Astrocyte of the cerebellum (primary cell): Measurements from ENCODE around the gene TXNL1.
"Not testable (repeated sequence)": the region's sequence is repeated elsewhere in the genome, so short reads cannot be mapped to it uniquely, and the experiment has no call there.

Experiments
- DNase-seq: peaks from one replicate; pipeline ENCODE4 v3.0.0-alpha.2; 2011; ENCODE audit warnings: low read depth
- H3K4me3 ChIP-seq: 2 replicates; pipeline ENCODE4 v1.5.1; 2011; ENCODE audit warnings: mild to moderate bottlenecking, low read depth, low read length, moderate library complexity
- in situ Hi-C: cut with HindIII; loops from 2 replicates; pipeline ENCODE4 v1.10.0; 2017; ENCODE audit warnings: low sequenced_read_pairs
- TF ChIP-seq, protein P1 (sequence below): IDR thresholded peaks from 2 replicates; pipeline ENCODE4 v1.5.1; 2012; ENCODE audit warnings: low read length, low read depth, moderate library complexity, mild to moderate bottlenecking; ENCODE audit errors: missing control alignments

Gene TXNL1

DNA sequence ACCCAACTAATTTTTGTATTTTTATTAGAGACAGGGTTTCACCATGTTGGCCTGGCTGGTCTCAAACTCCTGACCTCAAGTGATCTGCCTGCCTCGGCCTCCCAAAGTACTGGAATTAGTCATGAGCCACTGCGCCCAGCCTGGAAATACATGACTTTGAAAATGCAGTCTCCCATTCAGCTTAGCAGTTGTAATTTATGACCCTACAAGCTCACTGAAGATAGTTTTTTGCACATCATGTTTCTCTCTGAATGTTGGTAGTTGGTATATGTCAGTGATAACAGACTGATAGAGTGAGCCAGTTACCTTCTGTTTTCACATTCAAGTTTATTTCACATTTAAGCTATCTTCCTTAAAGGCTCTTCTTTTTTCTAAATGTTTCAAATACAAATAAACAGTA, 19.9 kb upstream of the TXNL1 start:
- TF ChIP-seq, protein P1, sequence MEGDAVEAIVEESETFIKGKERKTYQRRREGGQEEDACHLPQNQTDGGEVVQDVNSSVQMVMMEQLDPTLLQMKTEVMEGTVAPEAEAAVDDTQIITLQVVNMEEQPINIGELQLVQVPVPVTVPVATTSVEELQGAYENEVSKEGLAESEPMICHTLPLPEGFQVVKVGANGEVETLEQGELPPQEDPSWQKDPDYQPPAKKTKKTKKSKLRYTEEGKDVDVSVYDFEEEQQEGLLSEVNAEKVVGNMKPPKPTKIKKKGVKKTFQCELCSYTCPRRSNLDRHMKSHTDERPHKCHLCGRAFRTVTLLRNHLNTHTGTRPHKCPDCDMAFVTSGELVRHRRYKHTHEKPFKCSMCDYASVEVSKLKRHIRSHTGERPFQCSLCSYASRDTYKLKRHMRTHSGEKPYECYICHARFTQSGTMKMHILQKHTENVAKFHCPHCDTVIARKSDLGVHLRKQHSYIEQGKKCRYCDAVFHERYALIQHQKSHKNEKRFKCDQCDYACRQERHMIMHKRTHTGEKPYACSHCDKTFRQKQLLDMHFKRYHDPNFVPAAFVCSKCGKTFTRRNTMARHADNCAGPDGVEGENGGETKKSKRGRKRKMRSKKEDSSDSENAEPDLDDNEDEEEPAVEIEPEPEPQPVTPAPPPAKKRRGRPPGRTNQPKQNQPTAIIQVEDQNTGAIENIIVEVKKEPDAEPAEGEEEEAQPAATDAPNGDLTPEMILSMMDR: no peak
- DNase-seq: no peak
- in situ Hi-C loops: no loop called here
- no peak overlapping the region for H3K4me3 ChIP-seq

DNA sequence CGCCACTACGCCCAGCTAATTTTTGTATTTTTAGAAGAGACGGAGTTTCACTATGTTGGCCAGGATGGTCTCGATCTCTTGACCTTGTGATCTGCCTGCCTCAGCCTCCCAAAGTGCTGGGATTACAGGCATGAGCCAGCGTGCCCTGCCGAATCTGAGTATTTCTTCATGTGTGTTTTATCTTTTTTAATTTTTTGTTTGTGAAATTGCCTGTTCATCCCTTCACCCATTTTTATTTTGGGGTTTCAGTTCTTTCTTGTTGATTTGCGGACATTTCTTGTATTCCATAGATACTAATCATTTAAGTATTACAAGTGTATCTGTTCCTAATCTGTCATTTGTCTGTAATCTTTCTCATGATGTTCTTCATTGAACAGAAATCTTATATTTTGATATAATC, 15.9 kb upstream of the TXNL1 start:
- DNase-seq, H3K4me3 ChIP-seq, in situ Hi-C loops: not testable (repeated sequence)

DNA sequence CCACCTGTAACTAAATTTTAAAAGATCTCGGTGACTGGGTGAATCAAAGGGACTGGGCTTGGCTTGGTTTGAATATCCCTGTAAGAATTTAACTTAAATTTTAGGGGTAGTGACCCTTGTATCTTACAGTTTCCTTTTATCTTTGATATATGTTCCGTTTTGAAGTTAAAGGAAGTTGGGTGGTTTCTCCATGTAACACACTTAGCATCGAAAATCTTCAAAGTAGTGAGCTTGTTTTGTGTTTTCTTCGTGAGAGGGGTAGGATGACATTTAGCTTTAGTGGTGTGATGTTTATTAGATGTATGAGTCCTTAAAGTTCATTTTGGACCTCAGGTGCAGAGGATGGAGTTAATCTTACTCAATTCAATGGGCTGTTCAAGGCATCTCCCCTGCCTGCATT, 14.4 kb upstream of the TXNL1 start:
- in situ Hi-C loops: no loop called here
- no peak for DNase-seq
- TF ChIP-seq, protein P1: no peak
- H3K4me3 ChIP-seq: no peak overlapping the region

DNA sequence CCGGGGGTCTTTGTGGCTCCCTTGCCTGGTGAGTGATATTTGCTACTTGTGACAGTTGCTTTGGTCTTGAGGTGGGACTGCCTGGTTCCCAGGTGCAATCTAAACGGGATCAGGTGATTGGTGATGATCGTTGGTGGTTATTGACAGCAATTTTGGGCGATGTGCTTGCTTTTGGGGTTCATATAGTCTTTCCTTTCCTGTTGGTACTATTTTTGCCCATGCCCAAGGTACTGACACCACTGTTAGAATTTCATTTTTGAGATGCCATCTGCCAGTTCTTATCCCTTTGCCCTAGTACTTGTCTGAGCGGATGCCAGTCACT, 13.3 kb upstream of the TXNL1 start:
- TF ChIP-seq, protein P1: no peak
- in situ Hi-C loops: no loop called here
- H3K4me3 ChIP-seq: peak overlapping the region; percentile 94
- no peak for DNase-seq

DNA sequence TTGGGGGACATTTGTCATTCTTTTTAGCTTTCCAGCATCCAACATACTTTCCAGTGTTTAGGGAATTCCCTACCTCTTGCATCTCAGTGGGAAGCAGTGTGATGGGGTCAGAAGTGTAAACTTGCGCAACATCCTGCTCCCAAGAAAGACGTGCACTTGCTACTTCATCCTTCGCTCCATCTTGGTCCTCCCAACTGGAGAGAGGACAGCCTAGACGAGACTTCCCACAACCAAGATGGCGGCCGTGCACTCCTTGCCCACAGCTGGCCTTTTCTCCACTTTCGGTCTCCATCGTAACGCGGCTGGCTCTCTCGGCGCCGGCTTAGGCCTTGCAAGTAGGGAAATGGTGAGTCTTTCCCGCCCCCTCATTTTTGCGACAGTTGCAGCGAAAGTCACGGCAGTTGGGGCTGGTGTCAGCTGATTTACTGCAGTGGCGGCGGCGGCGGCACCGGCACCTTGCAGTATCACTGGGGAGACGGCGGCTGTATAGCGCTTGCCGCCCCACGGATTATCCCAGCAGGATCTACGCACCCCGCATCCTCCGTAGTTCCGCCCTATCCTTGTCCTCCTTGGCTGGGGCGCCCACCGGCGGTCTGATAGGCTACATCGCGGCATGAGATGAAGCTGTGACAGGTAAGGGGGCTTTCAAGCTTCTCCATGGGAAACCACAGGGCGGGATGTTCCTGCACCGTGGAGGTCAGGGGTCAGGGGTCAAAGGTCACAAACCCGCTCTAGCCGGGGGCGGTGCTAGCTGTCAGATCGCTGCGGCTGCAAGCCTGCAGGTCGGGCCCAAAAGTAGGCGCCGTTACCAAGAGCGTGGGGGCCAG, 12.8 kb upstream of the TXNL1 start, which contains the start of gene WDR7:
Gene WDR7, plus strand, starts transcription at position 416 of the 827 bp plus-strand sequence. CDS start 21,157 bp downstream, outside the sequence.
- peak within 1 kb of the TSS; percentile 94 for H3K4me3 ChIP-seq
- TF ChIP-seq, protein P1: no peak
- in situ Hi-C loops: no loop called here
- peak; percentile 96 for DNase-seq

DNA sequence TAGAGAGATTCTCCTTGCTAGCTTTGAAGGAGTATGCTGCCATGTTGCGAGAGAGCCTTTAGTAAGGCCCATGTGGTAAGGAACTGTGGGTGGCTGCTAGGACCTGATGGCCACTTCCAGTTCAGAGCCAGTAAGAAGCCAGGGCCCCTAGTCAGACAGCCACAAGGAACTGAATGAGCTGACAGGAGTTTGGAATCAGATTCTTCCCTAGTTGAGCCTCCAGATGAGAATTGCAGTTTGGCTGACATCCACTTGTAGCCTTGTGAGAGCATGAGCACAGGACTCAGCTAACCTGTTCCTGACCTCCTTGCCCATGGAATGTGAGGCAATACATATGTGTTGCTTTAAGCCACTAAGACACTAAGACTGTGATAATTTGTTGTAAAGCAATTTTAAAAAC, 11.6 kb upstream of the TXNL1 start:
- TF ChIP-seq, protein P1: no peak
- H3K4me3 ChIP-seq: no peak overlapping the region
- DNase-seq: no peak
- in situ Hi-C loops: no loop called here
